WTC11 (cell line): ENCODE measurements around the gene CTIF. TPM values are rescaled to one million over a fixed set of nuclear protein-coding genes. Genes with fewer than 3 reads are reported as not detected.

Source experiments
- ATAC-seq: fragments of 200-7000 bp; cut with Tn5 transposase; 2 replicates; pipeline ENCODE4 v1.10.0; 2021; ENCODE audit warnings: mild to moderate bottlenecking, moderate library complexity
- CTCF ChIA-PET: fragments of 300-600 bp; sonication (Branson Sonifier 250); formaldehyde crosslinking; loops from one replicate; lab custom pipeline; 2021; ENCODE audit warnings: antibody characterized with exemption; lab: Charles Lee
- POLR2A ChIA-PET: fragments of 350-600 bp; sonication (Branson Sonifier 250); formaldehyde crosslinking; loops from one replicate; lab custom pipeline; 2021; ENCODE audit warnings: antibody characterized with exemption; lab: Charles Lee
- DNase-seq: peaks from one replicate; pipeline ENCODE4 v3.0.0; 2021; ENCODE audit warnings: low spot score
- H3K27ac Mint-ChIP-seq: 2 replicates; pipeline ENCODE4 v1.8.0; 2021; ENCODE audit warnings: mixed read lengths
- H3K27me3 Mint-ChIP-seq: 2 replicates; pipeline ENCODE4 v1.8.0; 2021; ENCODE audit warnings: low read depth, mild to moderate bottlenecking, moderate library complexity, mixed read lengths
- H3K36me3 Mint-ChIP-seq: 2 replicates; pipeline ENCODE4 v1.8.0; 2021; ENCODE audit warnings: mixed read lengths
- H3K4me1 Mint-ChIP-seq: 2 replicates; pipeline ENCODE4 v1.8.0; 2022; ENCODE audit warnings: mixed read lengths
- H3K4me3 Mint-ChIP-seq: 2 replicates; pipeline ENCODE4 v1.8.0; 2021; ENCODE audit warnings: mild to moderate bottlenecking, moderate library complexity, mixed read lengths
- H3K9me3 Mint-ChIP-seq: 2 replicates; pipeline ENCODE4 v1.8.0; 2021; ENCODE audit warnings: mixed read lengths
- CREB1 ChIP-seq: sonication (generic); formaldehyde crosslinking; IDR thresholded peaks from 2 replicates; pipeline ENCODE4 v1.8.0; 2023; ENCODE audit warnings: mild to moderate bottlenecking, missing genetic modification reagents
- EMX1 ChIP-seq: fragments of 250-450 bp; sonication (Bioruptor Pico); IDR thresholded peaks from 2 replicates; pipeline ENCODE4 v1.8.0; 2021; ENCODE audit warnings: mild to moderate bottlenecking
- ERG ChIP-seq: fragments of 250-450 bp; sonication (Bioruptor Pico); IDR thresholded peaks from 2 replicates; pipeline ENCODE4 v1.8.0; 2021; ENCODE audit warnings: mild to moderate bottlenecking
- ESRRA ChIP-seq: sonication (generic); formaldehyde crosslinking; IDR thresholded peaks from 2 replicates; pipeline ENCODE4 v1.8.1; 2022; ENCODE audit warnings: mild to moderate bottlenecking, missing genetic modification reagents, borderline replicate concordance
- FOXP1 ChIP-seq: sonication (generic); formaldehyde crosslinking; IDR thresholded peaks from 2 replicates; pipeline ENCODE4 v1.8.0; 2022; ENCODE audit warnings: missing genetic modification reagents, mild to moderate bottlenecking, moderate library complexity, borderline replicate concordance
- FOXP4 ChIP-seq: sonication (generic); formaldehyde crosslinking; IDR thresholded peaks from 2 replicates; pipeline ENCODE4 v1.8.0; 2022; ENCODE audit warnings: mild to moderate bottlenecking, missing genetic modification reagents
- GABPB1 ChIP-seq: sonication (generic); formaldehyde crosslinking; IDR thresholded peaks from 2 replicates; pipeline ENCODE4 v1.8.1; 2023; ENCODE audit warnings: mild to moderate bottlenecking, missing genetic modification reagents
- HMGXB4 ChIP-seq: sonication (generic); formaldehyde crosslinking; IDR thresholded peaks from 2 replicates; pipeline ENCODE4 v1.8.1; 2023; ENCODE audit warnings: mild to moderate bottlenecking, moderate library complexity, missing genetic modification reagents
- JUN ChIP-seq: sonication (generic); formaldehyde crosslinking; IDR thresholded peaks from 2 replicates; pipeline ENCODE4 v1.8.0; 2023; ENCODE audit warnings: mild to moderate bottlenecking, missing genetic modification reagents
- MLX ChIP-seq: sonication (generic); formaldehyde crosslinking; IDR thresholded peaks from 2 replicates; pipeline ENCODE4 v1.8.1; 2023; ENCODE audit warnings: mild to moderate bottlenecking, missing genetic modification reagents, moderate library complexity
- NFE2L1 ChIP-seq: sonication (generic); formaldehyde crosslinking; IDR thresholded peaks from 2 replicates; pipeline ENCODE4 v1.8.1; 2023; ENCODE audit warnings: missing genetic modification reagents
- PRRX2 ChIP-seq: fragments of 250-450 bp; sonication (Bioruptor Pico); IDR thresholded peaks from 2 replicates; pipeline ENCODE4 v1.8.0; 2021; ENCODE audit warnings: mild to moderate bottlenecking
- ZNF532 ChIP-seq: fragments of 250-450 bp; sonication (Bioruptor Pico); IDR thresholded peaks from 2 replicates; pipeline ENCODE4 v1.9.0; 2021; ENCODE audit warnings: mild to moderate bottlenecking, borderline replicate concordance
- total RNA-seq: library from RNA; stranded (reverse); gene quantifications from 3 replicates; pipeline ENCODE4 v1.2.3, GENCODE V29; 2021

The CTIF gene
- total RNA-seq, 1 experiment from 2014 or later, result 28.5 TPM

GRCh38 chr18:48840491-48840877, 301.7 kb downstream of the CTIF start (continued):
- no peak for TF ChIP-seq JUN
- no peak for TF ChIP-seq EMX1 (CRISPR knock-in tag)

- ChIA-PET POLR2A (interaction anchor here (1.4 kb wide), 1 partner anchor 39 kb away, joined by 4 read pairs; no protein-coding TSS in a partner anchor), CTCF (no interaction called here)
- DNase-seq, result no peak
- no peaks in the 10 kb centered on the region for H3K27me3 Mint-ChIP-seq
- no peak overlapping the region for H3K4me3 Mint-ChIP-seq
- H3K36me3 Mint-ChIP-seq, result no peaks in the 10 kb centered on the region; the same call in 1 of the 2 replicates
- H3K9me3 Mint-ChIP-seq, result peaks cover 13% of the 10 kb centered on the region
- peak overlapping the region; percentile 62; the same call in 1 of the 2 replicates for H3K27ac Mint-ChIP-seq
- TF ChIP-seq ZNF532 (CRISPR knock-in tag), result no peak
- no peak for TF ChIP-seq NFE2L1 (CRISPR knock-in tag)
- no peak for TF ChIP-seq ESRRA (CRISPR knock-in tag)
- no peak for TF ChIP-seq FOXP1 (CRISPR knock-in tag)
- TF ChIP-seq PRRX2 (CRISPR knock-in tag), result no peak
- TF ChIP-seq ERG, result no peak
- no peak for TF ChIP-seq FOXP4 (CRISPR knock-in tag)
- no peak for TF ChIP-seq MLX (CRISPR knock-in tag)
- TF ChIP-seq GABPB1 (CRISPR knock-in tag), result no peak
- TF ChIP-seq HMGXB4 (CRISPR knock-in tag), result no peak
- TF ChIP-seq CREB1 (CRISPR knock-in tag), result no peak
- ATAC-seq, result no peak
- peaks cover 26% of the 10 kb centered on the region for H3K4me1 Mint-ChIP-seq
Observed at GRCh38 chr18:48841381-48842258, 302.8 kb downstream of the CTIF start.
